Measurements from ENCODE around the gene SMAD7. TPM values are rescaled to one million over a fixed set of nuclear protein-coding genes. Genes with fewer than 3 reads are reported as not detected.

SMAD7 gene
- total RNA-seq, 6 experiments from 2014 or later = 29.6 to 35.8 (median 30.7) TPM

GRCh38 chr18:48902023-48902855, 48.5 kb downstream of the SMAD7 start:
- Mint-ChIP-seq H3K9me3 (peaks cover 23% of the 10 kb centered on the region), H3K4me1 (ENCODE audit: low read depth) (peaks cover 70% of the 10 kb centered on the region), H3K27ac (peak overlapping the region; percentile 98), H3K27me3 (ENCODE audit: insufficient read depth) (no peaks in the 10 kb centered on the region), H3K36me3 (ENCODE audit: low read depth) (peaks cover 30% of the 10 kb centered on the region), H3K4me3 (peak overlapping the region; percentile 69)
- no peak for TF ChIP-seq CTCF (IDR thresholded peaks at IDR 0.05)
- DNase-seq = peak; percentile 83

GRCh38 chr18:48901145-48902022, 49.4 kb downstream of the SMAD7 start:
- peaks cover 30% of the 10 kb centered on the region for H3K36me3 Mint-ChIP-seq (ENCODE audit: low read depth)
- peak overlapping the region; percentile 98 for H3K27ac Mint-ChIP-seq

GRCh38 chr18:48900469-48900868, 50.3 kb downstream of the SMAD7 start:
- Mint-ChIP-seq H3K27ac (no peak overlapping the region), H3K4me3 (no peak overlapping the region), H3K36me3 (ENCODE audit: low read depth) (peaks cover 29% of the 10 kb centered on the region), H3K27me3 (ENCODE audit: insufficient read depth) (no peaks in the 10 kb centered on the region; the same call in 1 of the 2 replicates), H3K9me3 (peaks cover 21% of the 10 kb centered on the region), H3K4me1 (ENCODE audit: low read depth) (peaks cover 76% of the 10 kb centered on the region)
- no peak for DNase-seq
- no peak for TF ChIP-seq CTCF (IDR thresholded peaks at IDR 0.05)

More at GRCh38 chr18:48901145-48902022, 49.4 kb downstream of the SMAD7 start:
- H3K4me3 Mint-ChIP-seq = no peak overlapping the region
- peaks cover 23% of the 10 kb centered on the region for H3K9me3 Mint-ChIP-seq
- no peak for DNase-seq
- no peaks in the 10 kb centered on the region; the same call in 1 of the 2 replicates for H3K27me3 Mint-ChIP-seq (ENCODE audit: insufficient read depth)
- peaks cover 79% of the 10 kb centered on the region for H3K4me1 Mint-ChIP-seq (ENCODE audit: low read depth)
- no peak for TF ChIP-seq CTCF (IDR thresholded peaks at IDR 0.05)

GRCh38 chr18:48899558-48900174, 51.1 kb downstream of the SMAD7 start:
- Mint-ChIP-seq H3K4me3 (no peak overlapping the region), H3K4me1 (ENCODE audit: low read depth) (peaks cover 68% of the 10 kb centered on the region), H3K36me3 (ENCODE audit: low read depth) (peaks cover 21% of the 10 kb centered on the region), H3K9me3 (peaks cover 13% of the 10 kb centered on the region), H3K27ac (no peak overlapping the region), H3K27me3 (ENCODE audit: insufficient read depth) (no peaks in the 10 kb centered on the region; the same call in 1 of the 2 replicates)
- TF ChIP-seq CTCF (IDR thresholded peaks at IDR 0.05) = no peak
- no peak for DNase-seq

GRCh38 chr18:48898521-48898920, 52.2 kb downstream of the SMAD7 start:
- Mint-ChIP-seq H3K27me3 (ENCODE audit: insufficient read depth) (no peaks in the 10 kb centered on the region; the same call in 1 of the 2 replicates), H3K4me1 (ENCODE audit: low read depth) (peaks cover 56% of the 10 kb centered on the region), H3K9me3 (peaks cover 6% of the 10 kb centered on the region), H3K36me3 (ENCODE audit: low read depth) (peaks cover 13% of the 10 kb centered on the region; the same call in 1 of the 2 replicates), H3K27ac (no peak overlapping the region), H3K4me3 (no peak overlapping the region)
- DNase-seq = no peak
- no peak for TF ChIP-seq CTCF (IDR thresholded peaks at IDR 0.05)
